H1 (cell line): ENCODE measurements around the gene CSNK2A3. TPM values are rescaled to one million over a fixed set of nuclear protein-coding genes. Genes with fewer than 3 reads are reported as not detected.

Source experiments
- CTCF ChIA-PET: fragments of 300-600 bp; sonication (Branson Sonifier 250); formaldehyde crosslinking; loops from one replicate; lab custom pipeline; 2021; ENCODE audit not compliant: partially characterized antibody; lab: Charles Lee
- POLR2A ChIA-PET: fragments of 300-600 bp; sonication (Branson Sonifier 250); formaldehyde crosslinking; loops from one replicate; lab custom pipeline; 2021; ENCODE audit warnings: inconsistent platforms; ENCODE audit not compliant: partially characterized antibody; lab: Charles Lee
- DNase-seq, 2 experiments: peaks; one replicate each; pipeline versions ENCODE4 v3.0.0 to v3.0.0-alpha.2; 2010 to 2022; ENCODE audit warnings: low spot score in 2 of 2, low read depth in 1 of 2, mixed read lengths in 1 of 2
- FAIRE-seq: peaks from 2 replicates; lab custom pipeline; 2011; peaks lifted over from hg19 to GRCh38; lab: Jason Lieb, UNC
- H2AFZ ChIP-seq: 2 replicates; pipeline ENCODE4 v1.8.1; 2012; ENCODE audit warnings: low read length, inconsistent platforms
- H2AK5ac ChIP-seq: 2 replicates; pipeline ENCODE4 v1.6.1; 2013; ENCODE audit warnings: low read depth, low read length
- H2BK120ac ChIP-seq: replicated peaks from 2 replicates; pipeline ENCODE3; 2013; ENCODE audit warnings: low read depth, low read length, inconsistent platforms
- H2BK12ac ChIP-seq: 2 replicates; pipeline ENCODE4 v1.6.1; 2013; ENCODE audit warnings: low read depth, low read length
- H2BK15ac ChIP-seq: 2 replicates; pipeline ENCODE4 v1.6.1; 2013; ENCODE audit warnings: low read length
- H2BK20ac ChIP-seq: 2 replicates; pipeline ENCODE4 v1.6.1; 2013; ENCODE audit warnings: low read length
- H2BK5ac ChIP-seq: 2 replicates; pipeline ENCODE4 v1.6.1; 2013; ENCODE audit warnings: low read depth, low read length
- H3K14ac ChIP-seq: 2 replicates; pipeline ENCODE4 v1.6.1; 2013; ENCODE audit warnings: inconsistent platforms; ENCODE audit not compliant: insufficient read length
- H3K18ac ChIP-seq: 2 replicates; pipeline ENCODE4 v1.6.1; 2013; ENCODE audit warnings: low read length; ENCODE audit errors: extremely low read depth
- H3K23ac ChIP-seq: 2 replicates; pipeline ENCODE4 v1.6.1; 2013; ENCODE audit warnings: inconsistent platforms; ENCODE audit not compliant: insufficient read length
- H3K23me2 ChIP-seq: 2 replicates; pipeline ENCODE4 v1.6.1; 2013; ENCODE audit warnings: low read depth, low read length
- H3K27ac ChIP-seq: 2 replicates; pipeline ENCODE4 v1.6.1; 2011; ENCODE audit warnings: low read depth, low read length, inconsistent platforms
- H3K27me3 ChIP-seq, 4 experiments: replicated peaks in 1 of 4; 1 replicate in 1 of 4; 2 replicates in 3 of 4; pipeline versions ENCODE4 v1.6.1 to v1.8.1; 2011 to 2013; ENCODE audit warnings: low read length in 3 of 4, mild to moderate bottlenecking in 3 of 4, inconsistent platforms in 2 of 4, mixed read lengths in 2 of 4, moderate library complexity in 1 of 4; ENCODE audit not compliant: control insufficient read depth in 3 of 4, insufficient read depth in 3 of 4; ENCODE audit errors: extremely low read depth in 1 of 4
- H3K36me3 ChIP-seq, 4 experiments: 2 replicates each; pipeline versions ENCODE4 v1.6.1 to v1.8.1; 2011 to 2013; ENCODE audit warnings: mild to moderate bottlenecking in 4 of 4, low read length in 3 of 4, moderate library complexity in 2 of 4, control low read depth in 1 of 4, inconsistent platforms in 1 of 4; ENCODE audit not compliant: insufficient read depth in 4 of 4, control insufficient read depth in 2 of 4
- H3K4ac ChIP-seq: replicated peaks from 2 replicates; pipeline ENCODE3; 2013; ENCODE audit warnings: low read length, low read depth, mixed read lengths, inconsistent platforms; ENCODE audit not compliant: insufficient read length
- H3K4me1 ChIP-seq, 4 experiments: replicated peaks in 1 of 4; 1 replicate in 1 of 4; 2 replicates in 3 of 4; pipeline versions ENCODE4 v1.6.1 to v1.8.1; 2011 to 2013; ENCODE audit warnings: low read length in 3 of 4, inconsistent platforms in 2 of 4, mixed read lengths in 1 of 4; ENCODE audit not compliant: insufficient read depth in 4 of 4, control insufficient read depth in 3 of 4
- H3K4me2 ChIP-seq, 2 experiments: 2 replicates each; pipeline versions ENCODE4 v1.6.1 to v1.8.1; 2011 to 2013; ENCODE audit warnings: low read depth in 2 of 2, low read length in 2 of 2, control low read depth in 1 of 2, inconsistent platforms in 1 of 2, mild to moderate bottlenecking in 1 of 2; ENCODE audit not compliant: insufficient read depth in 1 of 2
- H3K4me3 ChIP-seq, 4 experiments: fragments of 200-600, 300-600 bp in 1 of 4; sonication (generic), shearing (Covaris generic), sonication (Bioruptor Twin) in 1 of 4; 2 replicates each; pipeline versions ENCODE4 v1.5.1 to v1.8.1; 2011 to 2016; ENCODE audit warnings: low read length in 4 of 4, low read depth in 3 of 4, control low read depth in 2 of 4, inconsistent platforms in 2 of 4, mild to moderate bottlenecking in 2 of 4, mixed read lengths in 1 of 4, moderate library complexity in 1 of 4; ENCODE audit not compliant: insufficient read depth in 2 of 4; ENCODE audit errors: extremely low read depth in 1 of 4
- H3K56ac ChIP-seq: replicated peaks from 2 replicates; pipeline ENCODE3; 2013; ENCODE audit warnings: low read depth, mild to moderate bottlenecking, mixed read lengths, low read length, inconsistent platforms; ENCODE audit not compliant: insufficient read length
- H3K79me1 ChIP-seq: 2 replicates; pipeline ENCODE4 v1.6.1; 2013; ENCODE audit warnings: low read depth, low read length, control low read depth
- H3K79me2 ChIP-seq, 2 experiments: 2 replicates each; pipeline versions ENCODE4 v1.6.1 to v1.8.1; 2012 to 2013; ENCODE audit warnings: low read length in 2 of 2, mild to moderate bottlenecking in 2 of 2, inconsistent platforms in 1 of 2; ENCODE audit not compliant: insufficient read depth in 2 of 2, control insufficient read depth in 1 of 2
- H3K9ac ChIP-seq, 4 experiments: replicated peaks in 1 of 4; 1 replicate in 1 of 4; 2 replicates in 3 of 4; pipeline versions ENCODE4 v1.6.1 to v1.8.1; 2011 to 2013; ENCODE audit warnings: low read depth in 3 of 4, low read length in 3 of 4, control low read depth in 2 of 4, mild to moderate bottlenecking in 2 of 4, moderate library complexity in 2 of 4, inconsistent platforms in 1 of 4; ENCODE audit errors: extremely low read depth in 1 of 4
- H3K9me3 ChIP-seq, 2 experiments: 2 replicates each; pipeline versions ENCODE4 v1.6.1 to v1.8.1; 2012 to 2013; ENCODE audit warnings: mild to moderate bottlenecking in 2 of 2, moderate library complexity in 2 of 2, control low read depth in 1 of 2, inconsistent platforms in 1 of 2, low read depth in 1 of 2, low read length in 1 of 2, mixed read lengths in 1 of 2; ENCODE audit not compliant: insufficient read depth in 2 of 2
- H4K20me1 ChIP-seq, 2 experiments: replicated peaks in 1 of 2; 2 replicates each; pipeline versions ENCODE3 to v1.8.1; 2011 to 2013; ENCODE audit warnings: inconsistent platforms in 2 of 2, low read length in 2 of 2, mild to moderate bottlenecking in 1 of 2; ENCODE audit not compliant: insufficient read depth in 2 of 2, control insufficient read depth in 1 of 2
- H4K5ac ChIP-seq: 2 replicates; pipeline ENCODE4 v1.6.1; 2013; ENCODE audit warnings: low read length, low read depth, mixed read lengths, inconsistent platforms; ENCODE audit not compliant: insufficient read length
- H4K8ac ChIP-seq: 2 replicates; pipeline ENCODE4 v1.8.0; 2013; ENCODE audit warnings: mild to moderate bottlenecking, moderate library complexity, low read length, inconsistent platforms; ENCODE audit not compliant: insufficient read depth; ENCODE audit errors: extremely low read depth
- H4K91ac ChIP-seq: replicated peaks from 2 replicates; pipeline ENCODE3; 2013; ENCODE audit warnings: low read length, mixed read lengths, inconsistent platforms; ENCODE audit not compliant: insufficient read length
- CBX5 ChIP-seq: fragments of 300-800, 300-1000 bp; sonication (generic); IDR thresholded peaks from 2 replicates; pipeline ENCODE4 v1.7.1; 2016; ENCODE audit warnings: antibody characterized with exemption, low read length, low read depth
- CBX8 ChIP-seq: fragments of 300-800, 300-1000 bp; sonication (generic); IDR thresholded peaks from 2 replicates; pipeline ENCODE4 v1.7.1; 2016; ENCODE audit warnings: low read depth, low read length, borderline replicate concordance
- EZH2 ChIP-seq: fragments of 200-600 bp; sonication (generic); IDR thresholded peaks from 2 replicates; pipeline ENCODE4 v1.7.1; 2012; ENCODE audit warnings: low read depth, mild to moderate bottlenecking, moderate library complexity, low read length, inconsistent platforms; ENCODE audit not compliant: severe bottlenecking
- HDAC6 ChIP-seq: IDR thresholded peaks from one replicate; pipeline ENCODE4 v1.7.1; 2012; ENCODE audit warnings: low read depth, mild to moderate bottlenecking, inconsistent platforms, low read length, moderate library complexity
- JUN ChIP-seq: IDR thresholded peaks from 2 replicates; pipeline ENCODE4 v1.6.1; 2011; ENCODE audit warnings: low read depth, mild to moderate bottlenecking, improper control_type of control experiment, low read length
- KDM4A ChIP-seq: IDR thresholded peaks from one replicate; pipeline ENCODE4 v1.7.1; 2012; ENCODE audit warnings: low read depth, mild to moderate bottlenecking, moderate library complexity, low read length, inconsistent platforms; ENCODE audit not compliant: severe bottlenecking
- NRF1 ChIP-seq: IDR thresholded peaks from 2 replicates; pipeline ENCODE4 v1.6.1; 2011; ENCODE audit warnings: mild to moderate bottlenecking, low read depth, low read length, improper control_type of control experiment
- PHF8 ChIP-seq: fragments of 200-600 bp; sonication (generic); conservative IDR thresholded peaks from 2 replicates; pipeline ENCODE4 v1.7.1; 2012; ENCODE audit warnings: low read depth, mild to moderate bottlenecking, inconsistent platforms, low read length, moderate library complexity
- POLR2A ChIP-seq, 2 experiments: IDR thresholded peaks; 1 replicate in 1 of 2; 2 replicates in 1 of 2; pipeline ENCODE4 v1.6.1; 2011; ENCODE audit warnings: low read depth in 2 of 2, low read length in 2 of 2, mild to moderate bottlenecking in 2 of 2; ENCODE audit errors: control extremely low read depth in 1 of 2
- POLR2AphosphoS5 ChIP-seq: IDR thresholded peaks from 2 replicates; pipeline ENCODE4 v1.6.1; 2011; ENCODE audit warnings: low read depth, low read length
- SIN3A ChIP-seq, 2 experiments: IDR thresholded peaks in 1 of 2; conservative IDR thresholded peaks in 1 of 2; 2 replicates each; pipeline ENCODE4 v1.6.1; 2011 to 2012; ENCODE audit warnings: low read length in 2 of 2, improper control_type of control experiment in 1 of 2, low read depth in 1 of 2, mild to moderate bottlenecking in 1 of 2
- SP1 ChIP-seq: IDR thresholded peaks from 2 replicates; pipeline ENCODE4 v1.6.1; 2011; ENCODE audit warnings: low read depth, low read length
- WGBS, 2 experiments: shearing (Covaris generic) in 1 of 2; methylation state at CpG; one replicate each; pipeline versions ENCODE4 v1.1.6 to v1.1.7; 2013 to 2015; ENCODE audit warnings: low lambda C conversion rate in 2 of 2, mixed read lengths in 2 of 2, inconsistent platforms in 1 of 2, low coverage in 1 of 2, missing lambda C conversion rate in 1 of 2; ENCODE audit not compliant: insufficient replicate concordance in 2 of 2, insufficient coverage in 1 of 2, insufficient read length in 1 of 2; ENCODE audit errors: extremely low coverage in 1 of 2, missing lambda C conversion rate in 1 of 2; 5-methylcytosine and 5-hydroxymethylcytosine counted together
- polyA plus RNA-seq, 7 experiments: library from polyadenylated mRNA; depleted of rRNA in 3 of 7; stranded (reverse) in 5 of 7; unstranded in 2 of 7; fragments of >200 nt in 5 of 7; fragments of 200-250 nt in 2 of 7; gene quantifications; 1 replicate in 5 of 7; 2 replicates in 1 of 7; 4 replicates in 1 of 7; pipeline versions ENCODE4 v1.2.1 to v1.2.3, GENCODE V29; 2011 to 2013; ENCODE audit warnings: missing spikeins in 2 of 7, mixed read lengths in 2 of 7
- total RNA-seq: library from RNA; stranded (reverse); fragmentation: NEBNext Ultra II Directional; extraction: Animal tissue kit (Norgen Biotek cat#: 25700); gene quantifications from 2 replicates; pipeline ENCODE4 v1.2.1, GENCODE V29; 2021
- TF ChIP-seq, protein P1 (sequence below): IDR thresholded peaks from 2 replicates; pipeline ENCODE4 v1.6.1; 2011; ENCODE audit warnings: low read depth, mild to moderate bottlenecking, low read length; ENCODE audit not compliant: insufficient read depth

The CSNK2A3 gene
- total and polyA plus RNA-seq, 2 of the 8 experiments (the other 6 are each of a cell fraction or from before 2014, with no cell fraction given) = 0.69 to 1.0 TPM

DNA sequence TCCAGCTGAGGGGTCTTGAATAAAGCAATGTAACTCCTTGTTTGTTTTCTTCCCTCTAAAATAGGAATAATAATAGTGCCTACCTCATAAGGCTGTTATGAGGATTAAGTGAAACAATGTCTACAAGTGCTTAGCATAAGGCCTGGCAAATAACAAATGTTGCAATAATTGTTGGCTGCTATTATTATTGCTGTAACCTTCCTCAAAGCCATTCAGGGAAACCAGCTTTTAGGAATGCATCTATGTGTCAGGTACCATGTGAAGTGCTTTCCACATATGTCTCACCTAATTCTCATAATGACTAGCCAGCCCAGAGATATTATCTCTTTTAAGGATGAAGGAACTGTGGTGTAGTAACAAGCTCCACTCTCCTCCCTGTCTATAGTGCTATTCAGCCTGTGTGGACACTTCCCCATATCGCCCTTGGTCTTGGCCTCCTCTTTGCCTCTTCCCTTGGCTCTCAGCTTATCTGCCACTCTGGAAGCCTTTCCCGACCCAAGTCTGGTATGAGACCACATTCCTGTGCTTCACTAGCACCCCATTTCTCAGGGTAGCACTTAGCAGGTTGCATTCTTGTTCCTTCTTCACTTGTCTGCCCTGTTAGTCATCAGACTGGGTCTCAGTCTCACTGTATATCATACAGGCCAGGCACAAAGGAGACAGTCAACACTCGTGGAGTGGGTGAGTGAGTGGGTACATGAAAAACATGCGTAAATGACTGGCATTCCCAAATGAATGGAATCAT is 23.8 kb downstream of the CSNK2A3 start:
- H3K23me2 ChIP-seq = no peaks in the 10 kb centered on the region
- no peaks in the 10 kb centered on the region for H3K36me3 ChIP-seq
- no peak overlapping the region for H3K56ac ChIP-seq
- no peak overlapping the region for H3K23ac ChIP-seq
- no peak overlapping the region; the same call in 1 of the 2 replicates for H2BK12ac ChIP-seq
- no peak overlapping the region for H3K14ac ChIP-seq
- no peak for FAIRE-seq
- H2BK5ac ChIP-seq = no peak overlapping the region
- no peak overlapping the region for H4K8ac ChIP-seq
- H3K27me3 ChIP-seq = no peaks in the 10 kb centered on the region
- H2BK20ac ChIP-seq = no peak overlapping the region
- no peak overlapping the region for H2BK120ac ChIP-seq
- ChIA-PET POLR2A (no interaction called here), CTCF (interaction anchor here (0.6 to 1.6 kb wide), 7 partner anchors 9 to 470 kb away, joined by 3 to 4 read pairs (median 3); no protein-coding TSS in a partner anchor)
- no peak overlapping the region for H3K4me3 ChIP-seq
- H4K20me1 ChIP-seq = no peaks in the 10 kb centered on the region
- peaks cover 0 to 3% (median under 1%) of the 10 kb centered on the region in 4 experiments; a peak in 3 of 7 replicates for H3K4me1 ChIP-seq
- no peak overlapping the region for H3K4ac ChIP-seq
- 88% methylated on average over 4 of the region's 4 CpGs; no CpG with 5 or more reads in 1 of the 2 experiments for WGBS, 2 experiments
- H3K9me3 ChIP-seq = no peaks in the 10 kb centered on the region
- DNase-seq = no peak
- H3K79me1 ChIP-seq = no peaks in the 10 kb centered on the region
- H3K18ac ChIP-seq = no peak overlapping the region
- H2AK5ac ChIP-seq = no peak overlapping the region
- H4K91ac ChIP-seq = no peak overlapping the region
- no peak overlapping the region for H2AFZ ChIP-seq
- H3K9ac ChIP-seq = no peak overlapping the region
- no peak overlapping the region for H3K4me2 ChIP-seq
- H3K79me2 ChIP-seq = no peaks in the 10 kb centered on the region
- H3K27ac ChIP-seq = no peak overlapping the region
- H4K5ac ChIP-seq = no peak overlapping the region
- no peak overlapping the region for H2BK15ac ChIP-seq
- TF ChIP-seq CBX8 (no peak), EZH2 (no peak), SP1 (no peak), PHF8 (no peak), POLR2A (IDR thresholded peaks at IDR 0.05; ENCODE audit: control extremely low read depth in 1 of 2, low read depth in 2 of 2, low read length in 2 of 2) (no peak), CBX5 (no peak), POLR2AphosphoS5 (no peak), NRF1 (no peak), KDM4A (no peak), HDAC6 (no peak), JUN (no peak), SIN3A (conservative IDR thresholded peaks at IDR 0.05 in 1 of 2, IDR thresholded peaks at IDR 0.05 in 1 of 2; ENCODE audit: low read depth in 1 of 2, low read length in 2 of 2) (no peak)
- TF ChIP-seq, protein P1, sequence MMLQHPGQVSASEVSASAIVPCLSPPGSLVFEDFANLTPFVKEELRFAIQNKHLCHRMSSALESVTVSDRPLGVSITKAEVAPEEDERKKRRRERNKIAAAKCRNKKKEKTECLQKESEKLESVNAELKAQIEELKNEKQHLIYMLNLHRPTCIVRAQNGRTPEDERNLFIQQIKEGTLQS = no peak
